ENCODE measurements around the gene VANGL2.

The VANGL2 gene

DNA sequence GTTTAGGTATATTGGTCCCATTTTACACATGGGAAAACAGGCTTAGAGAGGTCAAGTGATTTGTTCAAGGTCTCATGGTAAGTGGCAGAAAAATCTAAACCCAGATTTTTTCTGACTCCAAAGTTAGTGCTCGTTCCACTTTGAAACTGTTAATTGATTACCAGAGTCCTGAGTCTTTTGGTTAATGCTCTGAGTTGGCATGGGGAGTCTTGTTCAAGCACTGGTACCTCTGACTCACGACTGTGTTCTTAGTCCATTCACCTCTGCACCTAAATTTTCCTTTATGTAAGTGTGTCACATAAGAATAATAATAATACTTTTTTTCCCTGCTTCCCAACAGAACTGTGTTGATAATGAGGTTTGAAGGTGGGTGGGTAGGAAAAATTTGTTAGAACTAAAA lies 59.3 kb downstream of the VANGL2 start:
- peaks cover 0 to 7% (median 0%) of the 10 kb centered on the region in 11 experiments; a peak in 2 of 22 replicates for H3K36me3 ChIP-seq
- H3K4me2 ChIP-seq: peak overlapping the region; percentile 71 to 88 (median 79)
- H3K9me3 ChIP-seq (replicated peaks in 1 of 11): peaks cover 0 to 20% (median 2%) of the 10 kb centered on the region in 11 experiments; a peak in 15 of 22 replicates
- no peaks in the 10 kb centered on the region for H4K20me1 ChIP-seq
- peak overlapping the region in 9 of 11 experiments; percentile 44 to 65 (median 56); a peak in 12 of 22 replicates for H3K9ac ChIP-seq
- no peaks in the 10 kb centered on the region for H3K27me3 ChIP-seq
- H3K4me1 ChIP-seq: peaks cover 28 to 51% (median 41%) of the 10 kb centered on the region in 10 experiments
- H3K4me3 ChIP-seq: peak overlapping the region in 4 of 10 experiments; percentile 24 to 46 (median 28); a peak in 4 of 20 replicates
- H3K27ac ChIP-seq: peak overlapping the region; percentile 53 to 71 (median 65); a peak in 18 of 22 replicates
- no peak for TF ChIP-seq Cebpa-rat (IDR thresholded peaks at IDR 0.05)

DNA sequence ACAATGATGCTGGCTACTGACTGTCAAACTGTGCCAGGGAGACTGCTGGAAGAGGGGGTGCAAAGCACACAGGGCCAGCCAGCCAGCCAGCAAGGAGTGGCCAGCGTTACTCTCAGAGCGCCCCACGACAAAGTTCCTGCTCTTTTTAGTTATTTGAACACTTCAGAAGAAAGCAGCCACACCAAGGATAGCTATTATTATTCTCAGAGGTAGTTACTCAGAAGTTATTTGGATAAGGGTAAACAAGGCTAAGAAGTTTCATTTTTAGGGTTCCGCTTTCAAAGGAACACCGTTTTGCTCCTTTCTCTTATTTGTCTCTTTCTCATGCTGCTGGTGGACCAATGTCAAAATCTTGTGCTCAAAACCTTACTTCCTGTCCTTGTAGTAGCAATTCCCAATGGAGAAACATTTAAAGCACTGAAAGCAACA lies 59.9 kb downstream of the VANGL2 start:
- Histone ChIP-seq H3K4me2 (peak overlapping the region; percentile 71 to 88 (median 79)), H3K27ac (peak overlapping the region; percentile 53 to 71 (median 65); a peak in 19 of 22 replicates), H3K36me3 (peaks cover 0 to 13% (median under 1%) of the 10 kb centered on the region in 11 experiments; a peak in 6 of 22 replicates), H4K20me1 (no peaks in the 10 kb centered on the region), H3K9ac (peak overlapping the region; percentile 43 to 65 (median 56); a peak in 19 of 22 replicates), H3K27me3 (no peaks in the 10 kb centered on the region), H3K4me1 (peaks cover 28 to 51% (median 44%) of the 10 kb centered on the region in 10 experiments), H3K4me3 (peak overlapping the region in 9 of 10 experiments; percentile 5 to 46 (median 26); a peak in 11 of 20 replicates), H3K9me3 (replicated peaks in 1 of 11) (peaks cover 0 to 26% (median 7%) of the 10 kb centered on the region in 11 experiments; a peak in 18 of 22 replicates)
- no peak for TF ChIP-seq Cebpa-rat (IDR thresholded peaks at IDR 0.05)

DNA sequence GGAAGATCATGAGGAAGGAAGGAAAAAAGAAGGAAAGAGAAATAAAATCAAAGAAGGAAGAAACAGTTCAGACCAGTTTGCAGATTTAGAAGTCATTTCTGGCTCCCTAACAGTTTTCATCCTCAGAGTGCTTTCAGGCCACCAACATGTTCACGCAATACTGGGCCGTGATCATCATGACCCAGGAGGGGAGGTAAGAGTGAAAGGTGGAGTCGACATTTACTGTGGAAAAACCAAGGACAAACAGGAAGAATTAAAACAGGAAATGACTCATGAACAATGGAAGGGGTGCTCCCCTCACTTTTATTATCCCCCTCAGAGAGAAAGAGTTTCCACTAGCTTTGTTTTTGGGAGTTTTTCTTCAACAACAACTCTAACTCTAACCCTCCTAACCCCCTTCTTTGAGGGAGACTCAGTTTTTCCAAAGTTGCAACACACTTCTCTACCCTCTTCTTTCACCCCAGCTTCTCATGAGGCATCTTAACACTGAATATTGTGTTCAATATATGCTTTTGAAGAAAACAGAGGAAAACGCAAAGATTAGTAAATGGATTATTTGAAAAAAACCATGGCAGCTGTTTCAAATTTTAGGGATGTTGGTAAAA lies 60.4 kb downstream of the VANGL2 start:
- peaks cover 28 to 53% (median 44%) of the 10 kb centered on the region in 10 experiments for H3K4me1 ChIP-seq
- no peaks in the 10 kb centered on the region for H4K20me1 ChIP-seq
- peaks cover 0 to 18% (median 3%) of the 10 kb centered on the region in 11 experiments; a peak in 6 of 22 replicates for H3K36me3 ChIP-seq
- H3K9ac ChIP-seq: peak overlapping the region; percentile 43 to 65 (median 56); a peak in 19 of 22 replicates
- peak overlapping the region; percentile 53 to 71 (median 65); a peak in 19 of 22 replicates for H3K27ac ChIP-seq
- H3K4me3 ChIP-seq: peak overlapping the region in 9 of 10 experiments; percentile 5 to 46 (median 26); a peak in 10 of 20 replicates
- no peak for TF ChIP-seq Cebpa-rat (IDR thresholded peaks at IDR 0.05)
- peaks cover 0 to 31% (median 13%) of the 10 kb centered on the region in 11 experiments; a peak in 18 of 22 replicates for H3K9me3 ChIP-seq (replicated peaks in 1 of 11)
- no peaks in the 10 kb centered on the region for H3K27me3 ChIP-seq
- peak overlapping the region; percentile 71 to 88 (median 79) for H3K4me2 ChIP-seq

DNA sequence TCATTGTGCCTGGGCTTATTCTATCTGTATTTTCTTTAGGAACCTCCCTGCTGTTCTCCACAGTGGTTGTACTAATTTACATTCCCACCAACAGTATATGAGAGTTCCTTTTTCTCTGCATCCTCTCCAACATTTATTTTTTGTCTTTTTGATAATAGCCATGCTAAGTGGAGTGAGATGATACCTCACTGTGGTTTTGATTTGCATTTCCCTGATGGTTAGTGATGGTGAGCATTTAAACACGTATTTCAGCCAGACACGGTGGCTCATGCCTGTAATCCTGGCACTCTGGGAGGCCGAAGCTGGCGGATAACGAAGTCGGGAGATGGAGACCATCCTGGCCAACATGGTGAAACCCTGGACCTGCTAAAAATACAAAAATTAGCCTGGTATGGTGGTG lies 64.8 kb downstream of the VANGL2 start:
- TF ChIP-seq Cebpa-rat (IDR thresholded peaks at IDR 0.05): no peak
- peaks cover 0 to 61% (median 43%) of the 10 kb centered on the region in 11 experiments; a peak in 18 of 22 replicates for H3K9me3 ChIP-seq (replicated peaks in 1 of 11)
- no peak overlapping the region for H3K27ac ChIP-seq
- H3K36me3 ChIP-seq: peaks cover 0 to 42% (median 4%) of the 10 kb centered on the region in 11 experiments; a peak in 9 of 22 replicates
- no peaks in the 10 kb centered on the region for H4K20me1 ChIP-seq
- no peak overlapping the region for H3K4me3 ChIP-seq
- peaks cover 24 to 40% (median 30%) of the 10 kb centered on the region in 10 experiments for H3K4me1 ChIP-seq
- no peak overlapping the region for H3K9ac ChIP-seq
- peak overlapping the region in 3 of 11 experiments; percentile 9 to 73 (median 21); a peak in 6 of 22 replicates for H3K4me2 ChIP-seq
- no peaks in the 10 kb centered on the region for H3K27me3 ChIP-seq

DNA sequence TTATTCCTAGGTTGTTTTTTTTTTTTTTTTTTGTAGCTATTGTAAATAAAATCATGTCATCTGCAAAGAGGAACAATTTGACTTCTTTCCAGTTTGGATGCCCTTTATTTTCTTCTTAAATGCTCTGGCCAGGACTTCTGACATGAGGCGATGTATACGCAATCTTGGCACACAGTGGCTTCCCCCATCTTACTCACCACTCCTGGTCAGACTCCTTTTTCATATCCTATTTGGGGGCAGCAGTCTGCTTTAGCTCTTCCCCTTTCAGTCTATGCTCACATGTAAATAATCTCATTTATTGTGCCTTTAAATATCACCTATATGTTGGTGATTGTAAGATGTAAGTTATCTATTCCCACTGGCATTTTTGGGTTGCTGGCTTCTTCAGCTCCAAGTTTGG lies 66.6 kb downstream of the VANGL2 start:
- Histone ChIP-seq H4K20me1 (no peaks in the 10 kb centered on the region), H3K36me3 (peaks cover 0 to 40% (median 4%) of the 10 kb centered on the region in 11 experiments; a peak in 9 of 22 replicates), H3K9ac (no peak overlapping the region), H3K4me2 (peak overlapping the region; percentile 5 to 50 (median 33); a peak in 14 of 22 replicates), H3K4me3 (no peak overlapping the region), H3K27me3 (no peaks in the 10 kb centered on the region), H3K4me1 (peaks cover 21 to 41% (median 29%) of the 10 kb centered on the region in 10 experiments), H3K9me3 (replicated peaks in 1 of 11) (peaks cover 0 to 73% (median 52%) of the 10 kb centered on the region in 11 experiments; a peak in 18 of 22 replicates), H3K27ac (no peak overlapping the region)
- TF ChIP-seq Cebpa-rat (IDR thresholded peaks at IDR 0.05): no peak

DNA sequence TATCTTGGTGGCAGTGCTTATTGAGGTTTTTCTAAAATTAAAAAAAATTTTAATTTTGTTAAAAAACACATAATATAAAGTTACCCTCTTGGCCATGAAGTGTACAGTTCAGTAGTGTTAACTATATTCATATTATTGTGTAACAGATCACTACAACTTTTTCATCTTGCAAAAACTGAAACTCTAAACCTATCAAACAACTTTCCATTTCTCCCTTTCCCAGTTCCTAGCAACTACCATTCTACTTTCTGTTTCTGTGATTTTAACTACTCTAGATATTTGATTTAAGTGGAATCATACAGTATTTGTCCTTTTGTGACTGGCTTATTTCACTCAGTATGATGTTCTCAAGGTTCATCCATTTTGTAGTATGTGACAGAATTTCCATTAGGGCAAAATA lies 67.2 kb downstream of the VANGL2 start:
- no peak overlapping the region for H3K9ac ChIP-seq
- H3K9me3 ChIP-seq (replicated peaks in 1 of 11): peaks cover 0 to 73% (median 58%) of the 10 kb centered on the region in 11 experiments; a peak in 18 of 22 replicates
- peaks cover 0 to 41% (median 4%) of the 10 kb centered on the region in 11 experiments; a peak in 9 of 22 replicates for H3K36me3 ChIP-seq
- H3K4me3 ChIP-seq: no peak overlapping the region
- peak overlapping the region in 2 of 11 experiments; percentile 33 to 39; a peak in 3 of 22 replicates for H3K4me2 ChIP-seq
- H4K20me1 ChIP-seq: no peaks in the 10 kb centered on the region
- no peak overlapping the region for H3K27ac ChIP-seq
- no peaks in the 10 kb centered on the region for H3K27me3 ChIP-seq
- no peak for TF ChIP-seq Cebpa-rat (IDR thresholded peaks at IDR 0.05)
- H3K4me1 ChIP-seq: peaks cover 21 to 41% (median 29%) of the 10 kb centered on the region in 10 experiments

DNA sequence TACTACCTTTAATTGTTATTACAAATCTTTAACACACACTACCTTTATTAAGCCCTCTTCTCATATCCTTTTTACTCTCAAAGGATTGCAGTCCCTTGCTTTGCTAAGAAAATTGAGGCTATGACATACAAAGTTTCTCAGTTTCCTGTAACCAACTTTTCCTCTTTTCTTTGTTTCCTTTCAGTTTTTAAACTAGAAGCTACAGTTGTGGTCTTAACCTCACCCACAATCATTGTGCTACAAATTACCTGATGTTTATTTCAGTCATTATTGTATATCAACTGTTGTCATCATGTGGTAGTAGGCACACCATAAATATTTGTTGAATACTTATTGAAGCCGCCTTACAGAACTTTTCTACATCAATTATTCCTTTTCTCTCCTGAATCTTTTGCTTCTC lies 70.9 kb downstream of the VANGL2 start:
- TF ChIP-seq Cebpa-rat (IDR thresholded peaks at IDR 0.05): no peak
- H3K4me2 ChIP-seq: peak overlapping the region in 10 of 11 experiments; percentile 4 to 41 (median 26); a peak in 12 of 22 replicates
- H3K27ac ChIP-seq: no peak overlapping the region
- peaks cover 32 to 47% (median 41%) of the 10 kb centered on the region in 10 experiments for H3K4me1 ChIP-seq
- H3K36me3 ChIP-seq: peaks cover 0 to 26% (median 4%) of the 10 kb centered on the region in 11 experiments; a peak in 6 of 22 replicates
- H3K9me3 ChIP-seq (replicated peaks in 1 of 11): peaks cover 0 to 62% (median 37%) of the 10 kb centered on the region in 11 experiments; a peak in 17 of 22 replicates
- no peak overlapping the region for H3K4me3 ChIP-seq
- H3K9ac ChIP-seq: no peak overlapping the region
- H4K20me1 ChIP-seq: no peaks in the 10 kb centered on the region
- no peaks in the 10 kb centered on the region for H3K27me3 ChIP-seq

DNA sequence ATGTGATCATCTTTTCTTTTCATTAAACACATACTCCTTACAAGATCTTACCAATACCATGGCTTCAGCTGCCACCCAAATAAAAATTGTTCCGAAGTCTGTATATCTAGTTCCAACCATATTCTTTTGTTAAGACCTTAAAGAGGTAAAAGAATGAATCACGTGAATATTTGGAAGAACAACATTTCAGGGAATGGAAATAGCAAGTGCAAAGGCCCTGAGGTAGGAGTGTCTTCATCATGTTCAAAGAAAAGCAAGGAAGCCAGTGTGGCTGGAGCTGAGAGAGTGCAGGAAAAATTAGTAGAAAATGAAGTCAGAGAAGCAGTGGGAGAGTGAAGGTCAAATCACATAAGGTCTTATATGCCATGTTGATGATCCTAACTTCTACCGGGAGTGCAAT lies 71.7 kb downstream of the VANGL2 start:
- Histone ChIP-seq H3K4me2 (no peak overlapping the region), H3K4me3 (no peak overlapping the region), H3K27ac (no peak overlapping the region), H3K9ac (no peak overlapping the region), H4K20me1 (no peaks in the 10 kb centered on the region), H3K36me3 (peaks cover 0 to 26% (median 4%) of the 10 kb centered on the region in 11 experiments; a peak in 6 of 22 replicates), H3K4me1 (peaks cover 25 to 39% (median 33%) of the 10 kb centered on the region in 10 experiments), H3K27me3 (no peaks in the 10 kb centered on the region), H3K9me3 (replicated peaks in 1 of 11) (peaks cover 0 to 57% (median 37%) of the 10 kb centered on the region in 11 experiments; a peak in 17 of 22 replicates)
- no peak for TF ChIP-seq Cebpa-rat (IDR thresholded peaks at IDR 0.05)
